Measurements from ENCODE around the gene MAP2K2. TPM values are rescaled to one million over a fixed set of nuclear protein-coding genes. Genes with fewer than 3 reads are reported as not detected.

Gene MAP2K2
- total RNA-seq, 6 donors from 2014 or later, result 86.8 to 170 (median 134) TPM

GRCh38 chr19:4115050-4115817, 8.7 kb downstream of the MAP2K2 start:
- Histone ChIP-seq H3K9me3 (no peaks in the 10 kb centered on the region), H3K4me3 (no peak overlapping the region), H3K36me3 (peaks cover 0 to 87% (median 61%) of the 10 kb centered on the region in 4 donors), H3K4me1 (peaks cover 6 to 35% (median 17%) of the 10 kb centered on the region in 4 donors), H3K27me3 (no peaks in the 10 kb centered on the region), H3K27ac (peak overlapping the region in 3 of 4 donors; percentile 55 to 64 (median 61))
- ATAC-seq (ENCODE audit: low FRiP score in 2 of 2) (no peak), DNase-seq (peak; percentile 49 to 55)
- 72% methylated on average over 11 to 27 of the region's 27 CpGs for WGBS, 2 donors
- TF ChIP-seq POLR2A (IDR thresholded peaks at IDR 0.05), result no peak
- no peak for TF ChIP-seq POLR2AphosphoS5 (IDR thresholded peaks at IDR 0.05)
- no peak for TF ChIP-seq EP300 (IDR thresholded peaks at IDR 0.05)
- TF ChIP-seq CTCF (IDR thresholded peaks at IDR 0.05), result no peak

- Histone ChIP-seq H3K36me3 (peaks cover 0 to 91% (median 64%) of the 10 kb centered on the region in 4 donors), H3K4me1 (peaks cover 6 to 35% (median 17%) of the 10 kb centered on the region in 4 donors), H3K4me3 (no peak overlapping the region), H3K27ac (peak overlapping the region in 1 of 4 donors; percentile 64), H3K9me3 (no peaks in the 10 kb centered on the region), H3K27me3 (no peaks in the 10 kb centered on the region)
- ATAC-seq (ENCODE audit: low FRiP score in 2 of 2) (no peak), DNase-seq (no peak)
- 88 to 90% methylated on average over 17 to 19 of the region's 19 CpGs for WGBS, 2 donors
- TF ChIP-seq EP300 (IDR thresholded peaks at IDR 0.05) (no peak), POLR2AphosphoS5 (IDR thresholded peaks at IDR 0.05) (no peak), POLR2A (IDR thresholded peaks at IDR 0.05) (no peak), CTCF (IDR thresholded peaks at IDR 0.05) (no peak)
Observed at GRCh38 chr19:4114181-4114580, 9.7 kb downstream of the MAP2K2 start.

DNA sequence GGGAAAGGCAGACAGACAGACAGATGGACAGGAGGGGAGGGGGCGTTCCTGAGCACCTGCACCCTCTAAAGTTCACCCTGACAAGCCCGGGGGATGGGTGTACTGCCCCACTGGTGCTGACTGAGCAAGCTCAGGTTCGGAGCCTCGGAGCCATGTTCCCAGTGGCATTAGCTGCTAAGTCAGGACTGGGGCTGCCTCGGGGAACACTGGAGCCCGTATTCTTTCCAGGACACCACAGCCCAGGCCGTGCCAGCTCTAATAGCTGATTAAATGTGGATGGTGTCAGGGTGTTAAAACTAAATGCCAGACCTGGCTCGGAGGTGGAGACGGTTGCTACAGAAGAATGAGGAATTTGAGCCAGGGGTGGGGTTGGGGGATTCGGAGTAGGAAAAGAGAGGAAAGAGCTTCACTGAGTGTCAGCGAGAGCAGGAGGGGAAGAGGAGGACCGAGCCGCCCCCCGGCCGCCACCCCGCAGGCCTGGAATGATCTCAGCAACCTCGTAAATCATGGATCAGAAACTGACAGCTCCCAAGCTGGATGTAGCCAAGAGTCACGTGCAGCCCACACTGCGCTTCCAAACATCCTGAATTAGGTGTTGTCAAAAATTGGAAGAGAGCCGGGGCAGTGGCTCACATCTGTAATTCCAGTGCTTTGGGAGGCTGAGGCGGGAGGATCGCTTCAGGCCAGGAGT, 10.4 kb downstream of the MAP2K2 start:
- H3K9me3 ChIP-seq, result no peaks in the 10 kb centered on the region
- no peak for TF ChIP-seq CTCF (IDR thresholded peaks at IDR 0.05)
- TF ChIP-seq POLR2A (IDR thresholded peaks at IDR 0.05), result no peak
- no peak for TF ChIP-seq POLR2AphosphoS5 (IDR thresholded peaks at IDR 0.05)
- TF ChIP-seq EP300 (IDR thresholded peaks at IDR 0.05), result no peak
- peaks cover 0 to 94% (median 70%) of the 10 kb centered on the region in 4 donors for H3K36me3 ChIP-seq
- no peak overlapping the region for H3K4me3 ChIP-seq
- DNase-seq, result peak in 1 of 2 donors; percentile 68
- no peak overlapping the region for H3K27ac ChIP-seq
- H3K4me1 ChIP-seq, result peaks cover 6 to 35% (median 17%) of the 10 kb centered on the region in 4 donors
- WGBS, 2 donors, result 91 to 92% methylated on average over 22 of the region's 22 CpGs
- ATAC-seq (ENCODE audit: low FRiP score in 2 of 2), result no peak
- no peaks in the 10 kb centered on the region for H3K27me3 ChIP-seq

DNA sequence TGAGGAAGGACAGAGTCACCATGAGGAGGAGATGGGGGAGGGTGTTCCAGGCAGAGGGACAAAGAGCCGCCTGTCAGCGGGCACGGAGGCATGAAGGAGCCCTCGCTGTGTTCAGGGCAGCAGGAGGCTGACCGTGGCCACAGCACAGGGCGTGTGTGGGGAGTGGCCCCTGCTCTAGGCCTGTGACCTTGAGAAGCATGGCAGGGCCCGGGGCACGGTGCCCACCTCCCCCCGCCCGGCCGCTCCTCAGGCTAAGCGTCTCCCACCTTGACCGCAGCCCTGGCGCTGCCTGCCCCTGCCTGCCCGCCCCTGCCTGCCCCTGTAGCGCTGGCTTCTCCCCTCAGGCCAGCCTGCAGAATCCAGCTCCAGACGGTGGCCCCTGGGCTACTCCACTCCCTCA, 11.6 kb downstream of the MAP2K2 start:
- no peak for ATAC-seq (ENCODE audit: low FRiP score in 2 of 2)
- no peak for TF ChIP-seq EP300 (IDR thresholded peaks at IDR 0.05)
- TF ChIP-seq POLR2A (IDR thresholded peaks at IDR 0.05), result no peak
- no peak for TF ChIP-seq CTCF (IDR thresholded peaks at IDR 0.05)
- no peak for TF ChIP-seq POLR2AphosphoS5 (IDR thresholded peaks at IDR 0.05)
- WGBS, 2 donors, result 87 to 97% methylated on average over 10 to 17 of the region's 17 CpGs
- H3K4me1 ChIP-seq, result peaks cover 6 to 32% (median 17%) of the 10 kb centered on the region in 4 donors
- H3K4me3 ChIP-seq, result no peak overlapping the region
- DNase-seq, result peak in 1 of 2 donors; percentile 73
- no peaks in the 10 kb centered on the region for H3K27me3 ChIP-seq
- H3K36me3 ChIP-seq, result peaks cover 0 to 99% (median 76%) of the 10 kb centered on the region in 4 donors
- H3K27ac ChIP-seq, result peak overlapping the region in 1 of 4 donors; percentile 7
- no peaks in the 10 kb centered on the region for H3K9me3 ChIP-seq
